Mesenchymal stem cell (in vitro differentiated cells and primary cell): ENCODE measurements around the gene MPP3.
A peak's percentile ranks its signal among the peaks of the same experiment; 100 is the strongest.
"Not testable (repeated sequence)": the region's sequence is repeated elsewhere in the genome, so short reads cannot be mapped to it uniquely, and the experiment has no call there.

ENCODE experiments used
- DNase-seq: peaks from one replicate; pipeline ENCODE4 v3.0.0-alpha.2; 2013
- H2AFZ ChIP-seq: one replicate; pipeline ENCODE4 v1.6.1; 2013; ENCODE audit warnings: low read depth, mild to moderate bottlenecking, control low read depth, inconsistent platforms, low read length, moderate library complexity
- H2AK5ac ChIP-seq: 2 replicates; pipeline ENCODE4 v1.6.1; 2013; ENCODE audit warnings: low read length, moderate library complexity, mild to moderate bottlenecking, inconsistent platforms; ENCODE audit not compliant: severe bottlenecking
- H2BK120ac ChIP-seq: one replicate; pipeline ENCODE4 v1.6.1; 2013; ENCODE audit warnings: low read depth, mild to moderate bottlenecking, inconsistent platforms, low read length, moderate library complexity
- H2BK12ac ChIP-seq, 2 experiments: one replicate each; pipeline ENCODE4 v1.6.1; 2013; ENCODE audit warnings: inconsistent platforms in 2 of 2, low read length in 2 of 2, mild to moderate bottlenecking in 2 of 2, moderate library complexity in 2 of 2, control low read depth in 1 of 2
- H2BK15ac ChIP-seq: one replicate; pipeline ENCODE4 v1.6.1; 2013; ENCODE audit warnings: mild to moderate bottlenecking, low read depth, inconsistent platforms; ENCODE audit not compliant: poor library complexity, severe bottlenecking
- H2BK5ac ChIP-seq: 2 replicates; pipeline ENCODE4 v1.6.1; 2013; ENCODE audit warnings: low read depth, mild to moderate bottlenecking, low read length, control low read depth, inconsistent platforms; ENCODE audit not compliant: poor library complexity, severe bottlenecking
- H3K14ac ChIP-seq, 2 experiments: one replicate each; pipeline ENCODE4 v1.6.1; 2013; ENCODE audit warnings: inconsistent platforms in 2 of 2, low read length in 2 of 2, control low read depth in 1 of 2, mild to moderate bottlenecking in 1 of 2, moderate library complexity in 1 of 2
- H3K18ac ChIP-seq, 2 experiments: one replicate each; pipeline ENCODE4 v1.6.1; 2013; ENCODE audit warnings: inconsistent platforms in 2 of 2, low read length in 2 of 2, control low read depth in 1 of 2, low read depth in 1 of 2, mild to moderate bottlenecking in 1 of 2
- H3K23ac ChIP-seq, 2 experiments: one replicate each; pipeline ENCODE4 v1.6.1; 2013; ENCODE audit warnings: inconsistent platforms in 2 of 2, low read length in 2 of 2, mild to moderate bottlenecking in 2 of 2, moderate library complexity in 2 of 2, control low read depth in 1 of 2
- H3K27ac ChIP-seq: 2 replicates; pipeline ENCODE4 v1.5.1; 2013; ENCODE audit warnings: mild to moderate bottlenecking, moderate library complexity, low read length, control low read depth, inconsistent platforms; ENCODE audit not compliant: poor library complexity, severe bottlenecking
- H3K27me3 ChIP-seq, 2 experiments: 2 replicates each; pipeline versions ENCODE4 v1.6.1 to v1.7.0; 2013; ENCODE audit warnings: low read length in 2 of 2, mild to moderate bottlenecking in 2 of 2, moderate library complexity in 2 of 2, control low read depth in 1 of 2, inconsistent platforms in 1 of 2; ENCODE audit not compliant: control insufficient read depth in 1 of 2, insufficient read depth in 1 of 2
- H3K36me3 ChIP-seq, 2 experiments: 2 replicates each; pipeline versions ENCODE4 v1.6.1 to v1.7.0; 2013; ENCODE audit warnings: low read length in 2 of 2, control low read depth in 1 of 2, inconsistent platforms in 1 of 2, low read depth in 1 of 2, mild to moderate bottlenecking in 1 of 2; ENCODE audit not compliant: insufficient read depth in 2 of 2, control insufficient read depth in 1 of 2
- H3K4ac ChIP-seq, 2 experiments: one replicate each; pipeline ENCODE4 v1.6.1; 2013; ENCODE audit warnings: inconsistent platforms in 2 of 2, low read length in 2 of 2, mild to moderate bottlenecking in 2 of 2, moderate library complexity in 2 of 2, control low read depth in 1 of 2, low read depth in 1 of 2
- H3K4me1 ChIP-seq: 2 replicates; pipeline ENCODE4 v1.6.1; 2013; ENCODE audit warnings: low read depth, low read length, control low read depth; ENCODE audit not compliant: control insufficient read depth, insufficient read depth
- H3K4me2 ChIP-seq: 2 replicates; pipeline ENCODE4 v1.6.1; 2013; ENCODE audit warnings: low read length, mild to moderate bottlenecking, inconsistent platforms; ENCODE audit not compliant: poor library complexity, severe bottlenecking
- H3K4me3 ChIP-seq, 2 experiments: 2 replicates each; pipeline versions ENCODE4 v1.5.1 to v1.7.0; 2013; ENCODE audit warnings: low read length in 2 of 2, mild to moderate bottlenecking in 2 of 2, control low read depth in 1 of 2, low read depth in 1 of 2; ENCODE audit not compliant: insufficient read depth in 1 of 2
- H3K79me1 ChIP-seq: replicated peaks from 2 replicates; pipeline ENCODE4 v1.6.1; 2013; ENCODE audit warnings: mild to moderate bottlenecking, control low read depth, low read length, inconsistent platforms; ENCODE audit not compliant: poor library complexity, severe bottlenecking
- H3K9ac ChIP-seq: 2 replicates; pipeline ENCODE4 v1.7.0; 2013; ENCODE audit warnings: mild to moderate bottlenecking, low read length, moderate library complexity
- H3K9me3 ChIP-seq: 2 replicates; pipeline ENCODE4 v1.7.0; 2013; ENCODE audit warnings: mild to moderate bottlenecking, low read length; ENCODE audit not compliant: control insufficient read depth
- H4K8ac ChIP-seq: one replicate; pipeline ENCODE4 v1.6.1; 2013; ENCODE audit warnings: inconsistent platforms, mild to moderate bottlenecking, low read length, moderate library complexity
- H4K91ac ChIP-seq: one replicate; pipeline ENCODE4 v1.6.1; 2013; ENCODE audit warnings: mild to moderate bottlenecking, low read length, inconsistent platforms
- WGBS: methylation state at CpG from one replicate; pipeline ENCODE4 v1.1.7; 2013; ENCODE audit warnings: mixed read lengths; 5-methylcytosine and 5-hydroxymethylcytosine counted together

MPP3 gene

GRCh38 chr17:43873815-43874214 is 40.9 kb upstream of the MPP3 start:
- no peak overlapping the region for H3K9ac ChIP-seq
- no peak overlapping the region for H3K4me2 ChIP-seq
- H3K9me3 ChIP-seq, result no peaks in the 10 kb centered on the region
- H3K79me1 ChIP-seq, result no peaks in the 10 kb centered on the region
- peaks cover 23 to 58% of the 10 kb centered on the region in 2 experiments for H3K27me3 ChIP-seq
- no peak overlapping the region for H3K14ac ChIP-seq
- H2BK15ac ChIP-seq, result no peak overlapping the region
- H2AFZ ChIP-seq, result no peak overlapping the region
- no peak overlapping the region for H3K4me3 ChIP-seq
- no peak overlapping the region for H3K27ac ChIP-seq
- no peak overlapping the region for H4K8ac ChIP-seq
- no peak overlapping the region for H3K4ac ChIP-seq
- no peak for DNase-seq
- 55% methylated on average over 4 of the region's 6 CpGs for WGBS
- no peak overlapping the region for H3K18ac ChIP-seq
- no peak overlapping the region for H3K23ac ChIP-seq
- H2AK5ac ChIP-seq, result no peak overlapping the region
- H3K4me1 ChIP-seq, result peaks cover 2% of the 10 kb centered on the region
- no peak overlapping the region for H4K91ac ChIP-seq
- H2BK12ac ChIP-seq, result no peak overlapping the region
- H2BK5ac ChIP-seq, result no peak overlapping the region
- no peak overlapping the region for H2BK120ac ChIP-seq
- no peaks in the 10 kb centered on the region for H3K36me3 ChIP-seq

- Histone ChIP-seq H4K8ac (no peak overlapping the region), H2AK5ac (no peak overlapping the region), H3K4me1 (no peaks in the 10 kb centered on the region), H3K18ac (no peak overlapping the region), H2BK15ac (no peak overlapping the region), H3K36me3 (no peaks in the 10 kb centered on the region), H3K27ac (no peak overlapping the region), H3K9ac (no peak overlapping the region), H3K14ac (no peak overlapping the region), H2BK12ac (no peak overlapping the region), H3K23ac (no peak overlapping the region), H3K79me1 (no peaks in the 10 kb centered on the region), H4K91ac (no peak overlapping the region), H2BK120ac (no peak overlapping the region), H3K4me3 (no peak overlapping the region), H3K4ac (no peak overlapping the region), H2AFZ (no peak overlapping the region), H3K9me3 (no peaks in the 10 kb centered on the region), H3K27me3 (peaks cover 28 to 64% of the 10 kb centered on the region in 2 experiments), H3K4me2 (no peak overlapping the region), H2BK5ac (no peak overlapping the region)
- DNase-seq, result no peak
- WGBS, result 62% methylated on average over 5 of the region's 5 CpGs
Measured at GRCh38 chr17:43873091-43873490, 40.1 kb upstream of the MPP3 start.

- Histone ChIP-seq H3K14ac (no peak overlapping the region), H3K4ac (no peak overlapping the region), H2AFZ (no peak overlapping the region), H3K4me2 (no peak overlapping the region), H3K36me3 (no peaks in the 10 kb centered on the region), H4K91ac (no peak overlapping the region), H2BK15ac (no peak overlapping the region), H3K4me3 (peak overlapping the region in 1 of 2 experiments; percentile 75), H2AK5ac (no peak overlapping the region), H3K23ac (peak overlapping the region in 1 of 2 experiments; percentile 34), H2BK5ac (no peak overlapping the region), H3K4me1 (no peaks in the 10 kb centered on the region), H3K9me3 (no peaks in the 10 kb centered on the region), H3K27me3 (peaks cover 37 to 65% of the 10 kb centered on the region in 2 experiments), H2BK12ac (no peak overlapping the region), H3K79me1 (no peaks in the 10 kb centered on the region), H3K9ac (peak overlapping the region; percentile 46), H3K27ac (no peak overlapping the region), H3K18ac (no peak overlapping the region), H2BK120ac (no peak overlapping the region), H4K8ac (no peak overlapping the region)
- DNase-seq, result no peak
- WGBS, result 86% methylated on average over 14 of the region's 14 CpGs
Measured at GRCh38 chr17:43871946-43872690, 39.2 kb upstream of the MPP3 start.

- not testable (repeated sequence) for H2AK5ac ChIP-seq, H2BK5ac ChIP-seq, H3K4me1 ChIP-seq, H4K8ac ChIP-seq, H3K4ac ChIP-seq, H3K4me2 ChIP-seq, H3K9me3 ChIP-seq, H3K18ac ChIP-seq, H3K23ac ChIP-seq, H3K36me3 ChIP-seq, H3K14ac ChIP-seq, H2BK12ac ChIP-seq, H3K27ac ChIP-seq, H3K79me1 ChIP-seq, H3K9ac ChIP-seq, DNase-seq, H4K91ac ChIP-seq, H2BK15ac ChIP-seq, H3K4me3 ChIP-seq, H2BK120ac ChIP-seq, H2AFZ ChIP-seq
- WGBS, result 90% methylated on average over 3 of the region's 6 CpGs
- H3K27me3 ChIP-seq, result peaks cover 53 to 57% of the 10 kb centered on the region in 2 experiments
Measured at GRCh38 chr17:43869031-43869430, 36.1 kb upstream of the MPP3 start.
